ENCODE results near the gene CFHR5. TPM values are rescaled to one million over a fixed set of nuclear protein-coding genes. Genes with fewer than 3 reads are reported as not detected.

CFHR5 gene
- total and polyA plus RNA-seq, 2 donors (not counting 3 experiments of a cell fraction or from before 2014, with no cell fraction given) = not detected

- Histone ChIP-seq H3K9ac (replicated peaks; ENCODE audit: extremely low read depth, insufficient read depth, low read length) (no peak overlapping the region), H3K9me3 (replicated peaks; ENCODE audit: control insufficient read depth, insufficient read depth, low read length) (no peaks in the 10 kb centered on the region), H3K9me1 (replicated peaks; ENCODE audit: control insufficient read depth, extremely low read depth, insufficient read depth, low read length) (no peaks in the 10 kb centered on the region), H3K4me1 (ENCODE audit: control insufficient read depth, extremely low read depth, insufficient read depth, low read length) (no peaks in the 10 kb centered on the region), H3K4me2 (ENCODE audit: insufficient read depth, low read length) (no peak overlapping the region), H3K79me2 (ENCODE audit: control insufficient read depth, insufficient read depth, low read length) (no peaks in the 10 kb centered on the region), H3K4me3 (replicated peaks in 1 of 3; ENCODE audit: insufficient read depth in 1 of 3, low read depth in 1 of 3, low read length in 3 of 3) (no peak overlapping the region), H3K27ac (ENCODE audit: insufficient read depth, low read depth, low read length) (no peak overlapping the region), H2AFZ (ENCODE audit: low read depth, low read length) (no peak overlapping the region), H4K20me1 (replicated peaks; ENCODE audit: control insufficient read depth, extremely low read depth, insufficient read depth, low read length) (no peaks in the 10 kb centered on the region), H3K36me3 (ENCODE audit: control insufficient read depth in 2 of 2, extremely low read depth in 1 of 2, insufficient read depth in 2 of 2, low read length in 2 of 2) (no peaks in the 10 kb centered on the region), H3K27me3 (ENCODE audit: control insufficient read depth in 2 of 2, insufficient read depth in 2 of 2, low read length in 2 of 2) (no peaks in the 10 kb centered on the region)
- BruUV-seq (replicated peaks) = no TSS peak
- ChIA-PET POLR2A (no interaction called here), CTCF (no interaction called here)
- no peak for DNase-seq (ENCODE audit: low read depth, low spot score)
- dilution Hi-C loops (cut with MboI; ENCODE audit: extremely low pct_ligation_motif_present, low sequenced_read_pairs) = no loop called here
- no peak for FAIRE-seq
- TF ChIP-seq POLR2AphosphoS5 (IDR thresholded peaks at IDR 0.05; ENCODE audit: insufficient read depth, low read depth, low read length) = no peak
- no peak for TF ChIP-seq POLR2A (IDR thresholded peaks at IDR 0.05; ENCODE audit: low read depth, low read length)
- TF ChIP-seq MYC (IDR thresholded peaks at IDR 0.05; ENCODE audit: low read depth, low read length) = no peak
- TF ChIP-seq FOS (IDR thresholded peaks at IDR 0.05; ENCODE audit: borderline replicate concordance, insufficient read depth, low read length) = no peak
- TF ChIP-seq EZH2 (IDR thresholded peaks at IDR 0.05; ENCODE audit: borderline replicate concordance, low read depth, low read length, severe bottlenecking) = no peak
- TF ChIP-seq GATA2 (IDR thresholded peaks at IDR 0.05; ENCODE audit: insufficient read depth, insufficient read length, low read depth, low read length) = no peak
- no peak for TF ChIP-seq JUN (IDR thresholded peaks at IDR 0.05; ENCODE audit: borderline replicate concordance, insufficient read depth, insufficient read length, low read depth)
- TF ChIP-seq MAX (IDR thresholded peaks at IDR 0.05; ENCODE audit: insufficient read depth, insufficient read length) = no peak
- no peak for TF ChIP-seq CTCF (IDR thresholded peaks at IDR 0.05; ENCODE audit: extremely low read depth in 1 of 2, insufficient read depth in 1 of 2, low read depth in 1 of 2, low read length in 2 of 2)
- intact Hi-C loops (cut with micrococcal nuclease) = no loop called here
These were observed 24.5 kb downstream of the CFHR5 start for GRCh38 chr1:197001828-197002227.
